NCI-H226 (cell line): Measurements from ENCODE around the gene TRPC4AP.

Experiments
- DNase-seq: peaks from one replicate; pipeline ENCODE4 v3.0.0-alpha.2; 2015

The TRPC4AP gene

DNA sequence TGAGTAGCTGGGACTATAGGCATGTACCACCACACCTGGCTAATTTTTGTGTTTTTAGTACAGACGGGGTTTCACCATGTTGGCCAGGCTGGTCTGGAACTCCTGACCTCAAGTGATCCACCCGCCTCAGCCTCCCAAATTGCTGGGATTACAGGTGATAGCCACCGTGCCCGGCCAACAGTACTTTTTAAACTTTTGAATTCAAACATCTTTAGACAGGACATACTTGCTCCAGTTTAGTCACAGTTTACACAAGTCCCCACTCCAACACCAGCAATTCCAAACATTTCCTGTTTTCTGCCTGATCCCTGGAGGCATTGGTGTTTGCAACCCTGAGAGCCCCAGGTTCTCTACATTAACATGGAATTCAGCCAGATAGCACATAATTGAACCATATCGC is 40.0 kb downstream of the TRPC4AP start:
- DNase-seq = peak; percentile 16

DNA sequence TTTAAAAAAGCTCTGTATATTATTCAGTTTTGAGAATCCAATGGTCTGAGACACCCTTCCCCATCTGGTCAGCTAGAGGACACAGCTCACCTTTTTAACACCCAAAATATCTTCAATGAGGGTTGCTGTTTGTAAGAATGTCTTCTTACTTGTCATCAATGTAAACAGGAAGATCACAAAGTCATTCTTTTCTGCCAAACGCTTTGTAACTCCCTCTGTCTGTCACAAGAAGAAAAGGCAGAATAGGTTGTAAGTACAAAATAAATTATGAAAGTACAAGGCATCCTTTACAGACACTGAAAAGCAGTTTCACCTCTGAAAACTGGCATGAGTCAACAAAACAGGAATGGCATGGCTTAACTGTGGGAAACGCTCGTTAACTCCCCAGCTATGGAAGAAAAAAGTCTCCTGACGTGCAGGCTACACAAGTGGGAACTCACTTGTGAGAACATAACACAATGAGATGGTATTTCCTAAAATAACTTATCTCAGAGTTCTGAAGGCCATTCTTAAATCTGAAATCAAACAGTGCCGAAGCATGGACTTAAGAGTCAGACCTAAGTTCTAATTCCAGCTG is 42.7 kb downstream of the TRPC4AP start:
- no peak for DNase-seq

DNA sequence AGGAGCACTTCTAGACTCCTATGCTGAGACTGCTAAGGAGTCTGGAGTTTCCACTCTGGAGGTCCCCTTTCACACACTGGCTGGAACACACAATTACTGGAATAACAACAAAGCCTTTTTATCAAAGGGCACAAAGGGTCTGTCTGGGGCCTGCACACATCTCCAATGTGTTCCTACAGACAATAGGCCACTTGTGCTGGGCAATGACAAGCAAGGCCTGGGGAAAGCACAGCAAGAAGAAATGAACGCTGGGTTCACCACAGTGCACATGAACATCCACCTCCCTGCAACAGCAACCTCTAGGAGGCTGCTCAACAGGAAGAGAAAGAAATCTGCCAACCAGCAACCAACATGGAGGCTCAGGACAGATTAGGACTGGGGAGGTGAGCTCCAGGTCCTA is 43.9 kb downstream of the TRPC4AP start:
- DNase-seq = no peak

DNA sequence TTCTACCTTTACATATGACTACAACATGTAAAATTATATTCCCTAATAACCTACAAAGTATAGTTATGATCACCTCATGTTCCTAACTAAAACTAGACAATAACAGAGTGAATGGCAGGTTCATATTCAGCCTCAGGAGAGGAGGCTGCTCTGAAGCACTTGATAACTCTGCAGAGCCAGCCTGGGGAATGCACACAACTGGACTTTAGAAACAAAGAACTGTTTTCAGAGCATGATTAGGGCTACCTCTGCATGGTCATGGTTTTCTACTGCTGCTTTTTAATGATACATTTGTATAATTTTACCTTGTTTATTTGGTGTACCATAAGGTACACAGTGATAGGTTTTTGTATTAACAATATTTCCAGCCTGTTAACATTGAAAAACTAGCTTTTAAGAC is 50.3 kb downstream of the TRPC4AP start:
- DNase-seq = no peak

DNA sequence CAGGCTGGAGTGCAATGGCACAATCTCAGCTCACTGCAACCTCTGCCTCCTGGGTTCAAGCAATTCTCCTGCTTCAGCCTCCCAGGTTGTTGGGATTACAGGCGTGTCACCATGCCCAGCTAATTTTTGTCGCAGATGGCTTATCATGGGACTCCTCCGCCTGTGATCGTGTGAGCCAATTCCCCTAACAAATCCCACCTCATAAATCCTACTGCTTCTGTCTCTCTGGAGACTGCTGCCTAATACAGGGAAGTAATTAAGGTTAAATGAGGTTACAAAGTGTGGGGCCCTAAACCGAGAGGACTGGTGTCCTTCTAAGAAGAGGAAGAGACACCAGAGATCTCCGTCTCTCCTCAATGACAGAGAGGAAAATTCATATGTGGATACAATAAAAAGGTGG is 52.0 kb downstream of the TRPC4AP start:
- DNase-seq = no peak

DNA sequence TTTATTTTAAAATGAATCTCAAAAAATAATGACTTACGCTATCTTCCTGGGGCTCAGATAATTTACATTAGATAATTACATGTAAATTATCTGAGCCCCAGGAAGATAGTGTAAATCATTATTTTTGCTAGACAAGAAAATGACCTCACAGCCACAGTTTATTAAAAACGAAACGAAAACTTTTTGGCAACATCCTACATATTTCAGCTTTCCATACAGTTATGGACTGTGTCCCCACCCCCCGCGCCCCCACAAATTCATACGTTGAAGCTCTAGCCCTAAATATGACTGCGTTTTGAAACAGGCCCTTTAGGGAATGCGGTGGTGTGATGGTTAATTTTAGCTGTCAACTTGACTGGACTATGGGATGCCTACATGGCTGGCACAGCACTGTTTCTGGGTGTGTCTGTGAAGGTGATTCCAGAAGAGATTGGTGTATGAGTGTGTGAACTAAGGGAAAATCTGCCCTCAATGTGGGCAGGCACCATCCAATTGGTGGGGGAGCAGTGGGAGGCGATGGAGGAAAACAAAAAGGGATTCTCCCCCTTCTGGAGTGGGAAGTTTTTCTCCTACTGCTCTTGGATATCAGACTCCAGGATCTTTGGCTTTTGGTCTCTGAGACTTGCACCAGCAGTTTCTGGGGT is 52.6 kb downstream of the TRPC4AP start:
- DNase-seq = no peak

DNA sequence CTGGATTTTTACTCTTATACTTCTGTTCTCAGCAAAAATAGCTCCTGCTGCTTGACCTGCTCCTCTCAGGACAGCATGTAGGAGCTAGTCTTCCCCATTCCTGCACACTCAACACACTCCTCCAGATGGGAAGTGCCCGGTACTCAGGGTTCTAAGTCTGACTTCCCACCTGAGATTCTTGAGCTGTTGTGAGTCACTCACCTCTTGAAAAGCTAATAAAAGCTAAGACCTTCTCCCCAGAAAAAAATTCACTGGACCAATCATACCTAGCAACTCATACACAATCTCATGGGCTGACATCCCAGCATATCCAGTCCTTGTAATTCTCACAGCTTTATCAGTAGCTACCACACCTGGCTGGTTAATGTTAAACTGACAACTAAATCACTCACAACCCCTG is 53.5 kb downstream of the TRPC4AP start:
- DNase-seq = no peak

DNA sequence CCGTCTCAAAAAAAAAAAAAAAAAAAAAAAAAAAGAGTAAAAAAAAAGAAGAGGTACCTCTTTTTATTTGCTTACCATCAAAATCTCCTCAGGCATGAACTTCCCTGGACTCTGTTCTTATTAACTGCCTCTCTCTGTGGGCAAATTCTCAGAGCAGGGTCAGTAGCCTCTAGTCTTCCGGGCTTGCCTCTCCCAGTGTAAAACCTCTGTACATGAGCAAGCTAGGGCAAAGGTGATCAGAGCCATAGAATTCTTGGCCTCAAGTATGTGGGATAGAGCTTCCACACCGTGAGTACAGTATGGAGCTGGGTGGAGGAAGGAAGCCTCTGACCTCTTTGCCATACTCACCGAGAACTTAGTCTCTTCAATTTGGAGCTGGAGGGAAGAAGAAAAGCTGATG is 58.5 kb downstream of the TRPC4AP start:
- no peak for DNase-seq

DNA sequence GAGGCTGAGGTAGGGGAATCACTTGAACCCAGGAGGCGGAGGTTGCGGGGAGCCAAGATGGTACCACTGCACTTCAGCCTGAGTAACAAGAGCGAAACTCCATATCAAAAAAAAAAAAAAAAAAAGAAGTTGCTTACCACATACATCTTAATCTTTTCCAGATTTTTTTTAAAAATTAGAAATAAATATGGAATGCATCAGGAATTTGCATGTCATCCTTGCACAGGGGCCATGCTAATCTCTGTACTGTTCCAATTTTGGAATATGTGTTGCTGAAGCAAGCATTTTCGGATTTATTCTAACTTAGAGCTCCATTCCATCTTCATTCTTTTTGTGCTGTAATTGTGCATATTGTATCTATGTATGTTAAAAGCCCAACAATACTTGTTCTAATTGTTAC is 62.5 kb downstream of the TRPC4AP start:
- DNase-seq = no peak

DNA sequence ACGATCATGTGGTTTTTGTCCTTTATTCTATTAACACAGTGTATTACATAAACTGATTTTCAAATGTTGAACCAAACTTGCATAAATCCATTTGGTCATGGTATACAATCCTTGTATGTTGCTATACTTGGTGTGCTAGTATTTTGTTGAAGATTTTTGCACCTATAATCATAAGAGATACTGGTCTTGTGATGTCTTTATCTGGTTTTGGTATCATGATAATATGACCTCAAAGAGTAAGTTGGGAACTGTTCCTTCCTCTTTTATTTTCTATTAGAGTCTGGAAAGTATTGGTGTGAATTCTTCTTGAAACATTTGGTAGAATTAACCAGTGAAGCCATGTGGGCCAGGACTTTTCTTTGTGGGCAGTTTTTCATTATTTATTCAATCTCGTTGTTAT is 65.3 kb downstream of the TRPC4AP start:
- no peak for DNase-seq

DNA sequence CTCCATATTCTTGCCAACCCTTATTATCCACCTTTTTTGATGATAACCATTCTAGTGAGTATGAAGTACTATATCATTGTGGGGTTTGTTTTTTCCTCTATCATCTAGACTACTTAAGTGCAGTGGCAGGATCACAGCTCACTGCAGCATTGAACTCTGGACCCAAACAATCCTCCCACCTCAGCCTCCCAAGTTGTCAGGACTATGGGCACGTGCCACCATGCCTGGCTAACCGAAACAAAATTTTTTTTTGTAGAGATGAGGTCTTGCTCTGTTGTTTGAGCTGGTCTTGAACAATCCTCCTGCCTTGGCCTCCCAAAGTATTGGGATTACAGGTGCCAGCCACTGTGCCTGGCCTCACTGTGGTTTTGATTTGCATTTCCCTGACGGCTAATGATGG is 67.5 kb downstream of the TRPC4AP start:
- DNase-seq = no peak

DNA sequence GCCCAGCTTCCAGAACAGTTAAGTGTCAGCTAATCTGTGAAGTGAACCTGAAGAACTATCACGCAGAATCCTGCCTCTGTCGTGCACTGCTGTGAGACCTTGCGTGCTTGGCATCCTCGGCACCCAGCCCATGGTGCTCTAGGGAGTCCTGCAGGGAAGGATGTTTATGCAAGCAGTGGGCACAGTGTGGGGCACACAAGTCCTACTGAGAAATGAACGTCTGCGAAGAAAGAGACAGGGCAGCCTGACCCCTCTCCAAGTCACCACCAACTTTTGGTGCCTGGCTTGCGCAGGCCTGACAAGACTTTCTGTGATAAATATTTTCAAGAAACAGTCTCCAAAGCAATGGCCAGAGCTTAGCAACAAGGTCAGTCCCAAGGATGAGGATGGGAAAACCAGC is 69.0 kb downstream of the TRPC4AP start:
- DNase-seq = no peak

DNA sequence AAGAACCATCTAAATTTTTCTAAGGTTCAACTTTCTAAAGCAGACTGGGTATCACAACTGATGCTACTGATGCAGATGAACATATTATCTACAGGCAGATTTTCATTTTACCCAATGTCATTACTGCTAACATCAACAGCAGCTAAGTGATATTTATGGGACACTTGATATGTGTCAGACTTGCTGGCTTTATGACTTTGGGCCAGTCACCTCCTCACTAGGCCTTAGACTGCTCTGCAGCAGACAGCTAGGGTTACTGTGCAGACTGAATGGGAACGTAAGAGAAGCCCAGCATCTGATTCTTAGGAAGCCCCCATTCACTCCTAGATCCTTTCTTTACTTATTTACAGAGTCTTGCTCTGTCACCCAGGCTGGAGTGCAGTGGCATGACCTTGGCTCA is 70.8 kb downstream of the TRPC4AP start:
- no peak for DNase-seq

DNA sequence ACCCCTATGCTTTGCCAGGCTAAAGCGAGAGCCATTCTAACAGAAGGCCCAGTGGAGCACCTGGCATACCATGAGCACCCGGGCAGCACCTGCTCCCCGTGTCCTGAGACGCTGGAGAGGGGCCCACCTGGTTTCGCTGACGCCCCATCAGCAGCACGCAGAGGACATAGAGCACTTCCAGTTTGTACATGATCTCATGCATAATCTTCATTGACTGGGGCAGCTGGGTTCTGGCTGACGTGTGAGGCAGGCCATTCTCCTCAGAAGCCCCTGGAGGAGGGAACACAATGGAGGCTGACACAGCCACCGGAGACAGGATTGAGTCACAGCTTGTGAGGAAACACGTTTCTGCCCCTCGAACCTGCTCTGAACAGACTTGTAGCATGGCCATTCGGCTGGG is 71.5 kb downstream of the TRPC4AP start:
- no peak for DNase-seq

DNA sequence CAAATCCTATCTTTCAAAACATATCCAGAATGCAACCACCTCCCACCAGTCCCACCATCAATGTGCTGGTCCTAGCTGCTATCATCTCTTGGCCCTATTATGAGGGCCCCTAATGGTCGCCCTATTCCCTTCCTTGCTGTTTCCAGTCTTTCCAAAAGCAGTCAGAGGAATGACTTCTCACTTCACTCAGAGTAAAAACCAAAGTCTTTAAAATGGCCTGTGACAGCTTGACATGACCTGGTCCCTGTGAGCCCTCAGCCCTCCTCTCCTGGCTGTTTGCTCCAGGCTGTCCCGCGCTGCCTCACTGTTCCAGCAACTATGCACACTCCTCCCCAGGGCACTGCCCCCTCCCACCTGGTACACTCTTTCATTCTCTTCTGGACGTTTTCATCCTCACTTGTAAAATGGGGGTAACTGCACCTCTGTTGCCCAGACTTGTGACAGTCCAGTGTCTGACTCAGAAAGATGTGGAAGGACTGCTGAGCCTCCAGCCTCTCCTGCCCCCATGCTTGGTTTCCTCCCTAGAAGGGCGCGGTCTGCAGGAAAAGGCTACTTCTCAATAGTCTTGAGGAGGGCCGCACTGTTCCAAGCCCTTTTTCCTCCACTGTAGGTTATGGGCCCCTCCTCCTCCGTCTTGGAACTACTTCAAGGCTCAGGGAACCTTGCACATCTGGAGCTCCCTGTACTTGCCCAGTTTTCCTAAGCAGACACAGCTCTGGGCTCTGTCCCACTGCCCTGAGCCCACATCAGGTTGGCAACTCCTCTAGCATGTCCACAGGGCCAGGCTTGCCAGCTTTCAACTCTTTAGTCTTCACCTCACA is 72.3 kb downstream of the TRPC4AP start:
- DNase-seq = no peak

DNA sequence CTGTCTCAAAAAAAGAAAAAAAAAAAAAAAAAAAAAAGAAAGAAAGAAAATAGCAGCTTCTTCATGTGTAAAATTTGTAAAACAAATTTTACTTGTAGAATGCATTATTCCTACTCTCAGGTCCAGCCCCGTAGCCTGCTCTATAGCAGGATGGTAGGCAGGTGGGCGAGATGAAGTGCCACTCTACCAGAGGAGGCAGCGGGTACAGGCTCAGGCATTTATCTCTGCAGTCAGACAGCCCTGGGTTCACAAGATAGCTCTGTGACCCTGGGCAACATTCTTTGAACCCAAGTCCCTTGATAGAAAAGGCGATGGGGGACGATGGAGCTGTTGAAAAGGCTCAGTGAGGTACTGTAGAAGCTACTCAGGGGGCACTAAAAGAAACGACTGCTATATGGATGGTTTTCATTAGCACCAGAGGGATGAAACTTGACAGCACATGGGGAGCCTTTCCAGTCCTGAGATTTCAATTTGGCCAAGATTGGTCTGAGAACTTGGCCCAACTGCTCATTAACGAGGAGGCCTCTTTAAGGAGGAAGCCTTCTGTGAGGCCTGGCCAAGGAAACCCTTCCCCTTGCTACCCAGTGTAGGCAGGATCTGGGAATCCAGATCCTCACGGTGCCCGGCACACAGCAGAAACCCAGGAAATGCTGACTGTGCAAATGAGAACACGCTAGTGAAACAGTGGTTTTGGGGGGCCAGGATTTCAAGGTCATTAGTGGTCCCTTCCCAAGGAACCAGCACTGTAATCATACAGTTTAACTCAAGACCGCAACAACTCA is 73.8 kb downstream of the TRPC4AP start:
- no peak for DNase-seq

DNA sequence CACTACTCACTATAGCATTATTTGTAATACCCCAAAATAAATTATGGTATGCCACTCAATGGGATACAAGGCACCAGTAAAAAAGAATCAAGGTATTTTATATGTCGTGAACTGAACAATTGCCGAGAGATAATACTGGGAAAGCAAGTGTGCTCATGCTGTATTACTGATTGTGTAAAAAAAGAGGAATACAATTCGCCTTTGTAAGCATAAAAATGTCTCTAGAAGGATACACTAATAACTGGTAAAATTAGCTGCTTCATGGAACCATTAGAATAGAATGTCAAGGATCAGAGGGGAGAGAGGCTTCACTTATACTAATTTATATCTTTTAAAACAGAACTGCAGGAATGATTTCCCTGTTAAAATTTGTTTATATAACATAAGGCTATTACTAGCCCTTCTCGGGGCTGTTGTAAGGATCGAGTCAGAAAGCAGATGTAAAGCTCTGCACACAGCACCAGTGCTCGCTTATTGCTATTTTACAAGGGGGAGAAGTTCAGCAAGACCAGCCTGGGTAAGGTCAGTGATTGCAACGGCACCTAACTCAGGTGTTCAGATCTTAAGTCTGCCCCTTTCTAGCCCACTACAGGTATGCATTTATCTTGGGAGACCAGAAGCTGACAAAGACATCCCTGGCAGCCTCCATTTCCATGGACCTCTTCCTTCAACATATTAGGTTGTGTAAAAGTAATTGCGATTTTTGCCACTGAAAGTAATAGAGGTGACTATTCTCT is 75.3 kb downstream of the TRPC4AP start:
- no peak for DNase-seq

DNA sequence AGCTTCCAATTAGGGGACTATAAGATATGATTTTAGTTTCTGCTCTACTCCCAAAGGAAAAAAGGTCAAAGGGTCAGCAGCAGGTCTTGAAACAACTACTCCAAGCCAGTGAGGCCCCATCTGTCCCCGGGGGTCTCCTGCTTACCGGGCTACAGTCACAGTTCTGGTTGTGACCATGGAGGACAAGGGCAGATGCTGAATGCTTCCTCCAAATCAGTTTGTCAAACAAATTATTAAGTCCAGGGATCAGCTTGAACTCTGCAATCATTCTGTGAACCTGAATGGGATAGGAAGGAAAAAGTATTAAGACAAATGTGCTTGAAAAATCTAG is 76.8 kb downstream of the TRPC4AP start:
- DNase-seq = no peak

DNA sequence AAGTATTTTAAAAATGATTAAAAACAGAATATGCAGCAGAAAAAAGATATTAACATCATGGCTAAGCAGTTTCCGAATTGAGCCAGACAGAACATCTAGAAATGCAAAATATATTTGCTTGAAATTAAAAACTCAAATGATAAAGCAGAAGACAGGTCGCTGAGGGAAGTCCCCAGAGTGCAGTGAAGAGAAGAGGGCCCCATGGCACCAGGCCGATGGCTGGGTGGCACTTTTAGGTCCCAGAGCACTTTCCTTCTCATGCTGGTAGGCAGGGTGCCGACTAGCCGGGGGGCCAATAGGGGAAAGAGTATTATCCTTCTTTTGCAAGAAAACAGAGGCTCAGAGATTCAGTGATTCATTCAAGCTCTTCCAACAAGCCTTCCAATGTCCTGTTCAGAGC is 78.1 kb downstream of the TRPC4AP start:
- no peak for DNase-seq

DNA sequence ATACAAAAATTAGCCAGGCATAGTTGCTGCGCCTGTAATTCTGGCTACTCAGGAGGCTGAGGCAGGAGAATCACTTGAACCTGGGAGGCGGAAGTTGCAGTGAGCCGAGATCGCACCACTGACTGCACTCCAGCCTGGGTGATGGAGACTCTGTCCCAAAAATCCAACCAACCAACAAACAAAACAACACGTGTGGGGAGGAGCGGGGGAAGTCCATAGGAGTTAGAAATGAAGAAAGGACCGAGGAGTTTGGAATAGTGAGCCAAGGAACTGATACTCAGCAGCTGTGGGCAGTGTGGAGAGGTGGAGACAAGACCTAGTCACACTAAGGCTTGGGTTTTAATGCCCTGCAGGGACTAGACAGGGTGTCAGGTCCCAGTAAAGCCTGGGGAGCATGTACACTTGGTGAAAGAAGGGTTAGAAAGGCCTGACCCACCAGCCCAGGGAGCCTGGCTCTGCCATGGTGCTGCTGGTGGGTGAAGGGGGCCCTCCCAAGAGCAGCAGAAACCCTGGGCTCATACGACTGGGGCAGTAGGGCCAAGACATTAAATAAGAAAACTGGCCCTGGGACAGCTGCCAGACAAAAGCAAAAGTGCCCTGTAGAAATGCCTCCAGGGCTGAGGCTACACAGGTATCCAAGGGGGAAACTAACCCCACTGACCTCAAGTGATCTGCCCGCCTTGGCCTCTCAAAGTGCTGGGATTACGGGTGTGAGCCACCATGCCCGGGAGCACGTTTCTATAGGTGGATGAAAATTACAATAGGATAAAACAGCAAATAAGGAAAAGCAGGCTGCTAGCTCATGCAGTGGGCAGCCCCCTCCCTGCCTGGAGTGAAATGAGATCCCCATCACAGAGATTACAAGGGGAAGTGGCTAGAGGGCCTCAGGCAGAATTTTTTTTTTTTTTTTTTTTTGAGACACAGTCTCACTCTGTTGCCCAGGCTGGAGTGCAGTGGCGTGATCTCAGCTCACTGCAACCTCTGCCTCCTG is 78.9 kb downstream of the TRPC4AP start:
- DNase-seq = no peak

DNA sequence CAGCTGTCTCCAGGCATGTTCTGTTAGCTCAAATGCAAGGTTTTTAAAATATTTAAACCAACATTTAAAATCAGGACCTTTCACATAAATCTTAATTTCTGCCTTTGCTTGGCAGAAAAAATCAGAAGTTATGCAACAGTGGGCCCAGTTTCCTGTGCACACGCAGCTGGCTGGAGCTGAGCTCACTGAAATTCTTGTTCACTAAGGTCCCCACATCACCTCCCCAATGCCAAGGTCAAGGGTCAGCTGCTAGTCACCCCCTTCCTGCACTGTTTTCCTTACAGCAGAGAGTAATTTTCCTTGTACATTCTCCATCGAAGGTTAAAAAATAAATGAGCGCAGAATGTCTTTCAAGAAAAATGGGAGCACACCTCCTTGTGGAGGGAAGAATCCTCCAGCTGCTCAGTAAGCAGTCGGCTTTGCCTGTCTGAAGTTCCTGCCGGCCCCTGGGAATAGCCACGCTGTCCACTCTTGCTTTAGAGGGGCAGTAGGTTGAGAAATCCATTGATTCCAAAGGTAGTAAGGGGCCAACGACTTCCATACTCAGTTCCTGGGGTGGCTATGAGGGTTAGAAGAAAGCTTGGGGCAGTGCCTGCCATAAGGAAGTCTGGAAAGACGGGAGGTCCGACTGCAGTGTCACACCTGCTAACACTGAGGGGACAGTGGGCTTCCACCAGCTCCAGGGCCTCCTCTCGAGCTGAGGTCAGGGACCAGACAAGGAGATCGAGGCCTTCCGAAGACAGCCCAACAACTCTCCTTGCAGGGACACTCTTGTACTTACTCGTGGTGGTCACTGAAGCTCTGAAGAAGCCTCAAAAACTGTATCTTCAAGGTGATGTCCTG is 80.2 kb downstream of the TRPC4AP start:
- DNase-seq = no peak
